ENCODE measurements around the gene ATP2B2.

DNA sequence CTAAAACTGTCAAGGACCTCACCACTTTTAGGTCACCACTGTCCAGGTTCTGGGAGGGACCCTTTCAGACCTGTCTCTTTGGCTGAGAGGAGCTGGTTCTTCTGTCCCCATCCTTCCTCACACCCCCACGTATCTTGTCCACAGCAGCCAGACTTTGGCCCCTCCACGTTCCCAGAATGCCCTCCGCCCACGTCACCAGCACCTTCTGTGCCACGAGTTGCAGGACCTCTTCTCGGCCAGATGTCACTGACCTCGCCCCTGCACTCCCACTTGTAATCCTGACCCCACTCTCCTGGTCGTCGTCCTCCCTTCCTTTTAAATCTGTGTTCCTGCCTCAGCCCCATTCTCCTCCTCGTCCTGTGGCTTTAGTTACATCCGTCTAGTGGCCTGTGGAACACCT is 161.9 kb downstream of the ATP2B2 start:
- TF ChIP-seq, protein P1, sequence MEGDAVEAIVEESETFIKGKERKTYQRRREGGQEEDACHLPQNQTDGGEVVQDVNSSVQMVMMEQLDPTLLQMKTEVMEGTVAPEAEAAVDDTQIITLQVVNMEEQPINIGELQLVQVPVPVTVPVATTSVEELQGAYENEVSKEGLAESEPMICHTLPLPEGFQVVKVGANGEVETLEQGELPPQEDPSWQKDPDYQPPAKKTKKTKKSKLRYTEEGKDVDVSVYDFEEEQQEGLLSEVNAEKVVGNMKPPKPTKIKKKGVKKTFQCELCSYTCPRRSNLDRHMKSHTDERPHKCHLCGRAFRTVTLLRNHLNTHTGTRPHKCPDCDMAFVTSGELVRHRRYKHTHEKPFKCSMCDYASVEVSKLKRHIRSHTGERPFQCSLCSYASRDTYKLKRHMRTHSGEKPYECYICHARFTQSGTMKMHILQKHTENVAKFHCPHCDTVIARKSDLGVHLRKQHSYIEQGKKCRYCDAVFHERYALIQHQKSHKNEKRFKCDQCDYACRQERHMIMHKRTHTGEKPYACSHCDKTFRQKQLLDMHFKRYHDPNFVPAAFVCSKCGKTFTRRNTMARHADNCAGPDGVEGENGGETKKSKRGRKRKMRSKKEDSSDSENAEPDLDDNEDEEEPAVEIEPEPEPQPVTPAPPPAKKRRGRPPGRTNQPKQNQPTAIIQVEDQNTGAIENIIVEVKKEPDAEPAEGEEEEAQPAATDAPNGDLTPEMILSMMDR (IDR thresholded peaks at IDR 0.05), result no peak
- TF ChIP-seq POLR2A (IDR thresholded peaks at IDR 0.05), result no peak

Data from right lobe of liver (tissue), 4 donors.